Mesenchymal stem cell (in vitro differentiated cells and primary cell): Measurements from ENCODE around the gene ACP3.

ENCODE experiments used
- DNase-seq: peaks from one replicate; pipeline ENCODE4 v3.0.0-alpha.2; 2013
- H2AFZ ChIP-seq: one replicate; pipeline ENCODE4 v1.6.1; 2013; ENCODE audit warnings: low read depth, mild to moderate bottlenecking, control low read depth, inconsistent platforms, low read length, moderate library complexity
- H2AK5ac ChIP-seq: 2 replicates; pipeline ENCODE4 v1.6.1; 2013; ENCODE audit warnings: low read length, moderate library complexity, mild to moderate bottlenecking, inconsistent platforms; ENCODE audit not compliant: severe bottlenecking
- H2BK120ac ChIP-seq: one replicate; pipeline ENCODE4 v1.6.1; 2013; ENCODE audit warnings: low read depth, mild to moderate bottlenecking, inconsistent platforms, low read length, moderate library complexity
- H2BK12ac ChIP-seq, 2 experiments: one replicate each; pipeline ENCODE4 v1.6.1; 2013; ENCODE audit warnings: inconsistent platforms in 2 of 2, low read length in 2 of 2, mild to moderate bottlenecking in 2 of 2, moderate library complexity in 2 of 2, control low read depth in 1 of 2
- H2BK15ac ChIP-seq: one replicate; pipeline ENCODE4 v1.6.1; 2013; ENCODE audit warnings: mild to moderate bottlenecking, low read depth, inconsistent platforms; ENCODE audit not compliant: poor library complexity, severe bottlenecking
- H2BK5ac ChIP-seq: 2 replicates; pipeline ENCODE4 v1.6.1; 2013; ENCODE audit warnings: low read depth, mild to moderate bottlenecking, low read length, control low read depth, inconsistent platforms; ENCODE audit not compliant: poor library complexity, severe bottlenecking
- H3K14ac ChIP-seq, 2 experiments: one replicate each; pipeline ENCODE4 v1.6.1; 2013; ENCODE audit warnings: inconsistent platforms in 2 of 2, low read length in 2 of 2, control low read depth in 1 of 2, mild to moderate bottlenecking in 1 of 2, moderate library complexity in 1 of 2
- H3K18ac ChIP-seq, 2 experiments: one replicate each; pipeline ENCODE4 v1.6.1; 2013; ENCODE audit warnings: inconsistent platforms in 2 of 2, low read length in 2 of 2, control low read depth in 1 of 2, low read depth in 1 of 2, mild to moderate bottlenecking in 1 of 2
- H3K23ac ChIP-seq, 2 experiments: one replicate each; pipeline ENCODE4 v1.6.1; 2013; ENCODE audit warnings: inconsistent platforms in 2 of 2, low read length in 2 of 2, mild to moderate bottlenecking in 2 of 2, moderate library complexity in 2 of 2, control low read depth in 1 of 2
- H3K27ac ChIP-seq: 2 replicates; pipeline ENCODE4 v1.5.1; 2013; ENCODE audit warnings: mild to moderate bottlenecking, moderate library complexity, low read length, control low read depth, inconsistent platforms; ENCODE audit not compliant: poor library complexity, severe bottlenecking
- H3K27me3 ChIP-seq, 2 experiments: 2 replicates each; pipeline versions ENCODE4 v1.6.1 to v1.7.0; 2013; ENCODE audit warnings: low read length in 2 of 2, mild to moderate bottlenecking in 2 of 2, moderate library complexity in 2 of 2, control low read depth in 1 of 2, inconsistent platforms in 1 of 2; ENCODE audit not compliant: control insufficient read depth in 1 of 2, insufficient read depth in 1 of 2
- H3K36me3 ChIP-seq, 2 experiments: 2 replicates each; pipeline versions ENCODE4 v1.6.1 to v1.7.0; 2013; ENCODE audit warnings: low read length in 2 of 2, control low read depth in 1 of 2, inconsistent platforms in 1 of 2, low read depth in 1 of 2, mild to moderate bottlenecking in 1 of 2; ENCODE audit not compliant: insufficient read depth in 2 of 2, control insufficient read depth in 1 of 2
- H3K4ac ChIP-seq, 2 experiments: one replicate each; pipeline ENCODE4 v1.6.1; 2013; ENCODE audit warnings: inconsistent platforms in 2 of 2, low read length in 2 of 2, mild to moderate bottlenecking in 2 of 2, moderate library complexity in 2 of 2, control low read depth in 1 of 2, low read depth in 1 of 2
- H3K4me1 ChIP-seq: 2 replicates; pipeline ENCODE4 v1.6.1; 2013; ENCODE audit warnings: low read depth, low read length, control low read depth; ENCODE audit not compliant: control insufficient read depth, insufficient read depth
- H3K4me2 ChIP-seq: 2 replicates; pipeline ENCODE4 v1.6.1; 2013; ENCODE audit warnings: low read length, mild to moderate bottlenecking, inconsistent platforms; ENCODE audit not compliant: poor library complexity, severe bottlenecking
- H3K4me3 ChIP-seq, 2 experiments: 2 replicates each; pipeline versions ENCODE4 v1.5.1 to v1.7.0; 2013; ENCODE audit warnings: low read length in 2 of 2, mild to moderate bottlenecking in 2 of 2, control low read depth in 1 of 2, low read depth in 1 of 2; ENCODE audit not compliant: insufficient read depth in 1 of 2
- H3K79me1 ChIP-seq: replicated peaks from 2 replicates; pipeline ENCODE4 v1.6.1; 2013; ENCODE audit warnings: mild to moderate bottlenecking, control low read depth, low read length, inconsistent platforms; ENCODE audit not compliant: poor library complexity, severe bottlenecking
- H3K9ac ChIP-seq: 2 replicates; pipeline ENCODE4 v1.7.0; 2013; ENCODE audit warnings: mild to moderate bottlenecking, low read length, moderate library complexity
- H3K9me3 ChIP-seq: 2 replicates; pipeline ENCODE4 v1.7.0; 2013; ENCODE audit warnings: mild to moderate bottlenecking, low read length; ENCODE audit not compliant: control insufficient read depth
- H4K8ac ChIP-seq: one replicate; pipeline ENCODE4 v1.6.1; 2013; ENCODE audit warnings: inconsistent platforms, mild to moderate bottlenecking, low read length, moderate library complexity
- H4K91ac ChIP-seq: one replicate; pipeline ENCODE4 v1.6.1; 2013; ENCODE audit warnings: mild to moderate bottlenecking, low read length, inconsistent platforms
- WGBS: methylation state at CpG from one replicate; pipeline ENCODE4 v1.1.7; 2013; ENCODE audit warnings: mixed read lengths; 5-methylcytosine and 5-hydroxymethylcytosine counted together

ACP3 gene

GRCh38 chr3:132311841-132312240 is 5.4 kb upstream of the ACP3 start:
- H2AFZ ChIP-seq = no peak overlapping the region
- peak overlapping the region; percentile 6 for H2BK15ac ChIP-seq
- no peak overlapping the region for H3K9ac ChIP-seq
- H2BK5ac ChIP-seq = no peak overlapping the region
- no peak overlapping the region for H3K4me3 ChIP-seq
- no peak overlapping the region for H2BK120ac ChIP-seq
- H3K79me1 ChIP-seq = no peaks in the 10 kb centered on the region
- H3K27me3 ChIP-seq = no peaks in the 10 kb centered on the region
- no peak overlapping the region for H3K14ac ChIP-seq
- no peak overlapping the region for H3K27ac ChIP-seq
- H3K4me1 ChIP-seq = no peaks in the 10 kb centered on the region
- H3K9me3 ChIP-seq = no peaks in the 10 kb centered on the region
- no peak overlapping the region for H2AK5ac ChIP-seq
- no peak overlapping the region for H3K4me2 ChIP-seq
- H4K8ac ChIP-seq = no peak overlapping the region
- DNase-seq = no peak
- no peak overlapping the region for H3K23ac ChIP-seq
- no peak overlapping the region for H3K18ac ChIP-seq
- H3K4ac ChIP-seq = no peak overlapping the region
- no peaks in the 10 kb centered on the region for H3K36me3 ChIP-seq
- no peak overlapping the region for H4K91ac ChIP-seq
- no peak overlapping the region for H2BK12ac ChIP-seq
- WGBS = 53% methylated on average over 1 of the region's 2 CpGs

GRCh38 chr3:132315851-132316250 is 1.4 kb upstream of the ACP3 start:
- no peak overlapping the region for H3K14ac ChIP-seq
- no peak overlapping the region for H2AFZ ChIP-seq
- no peak overlapping the region for H3K4me2 ChIP-seq
- H3K4me3 ChIP-seq = no peak overlapping the region
- no peak for DNase-seq
- no peak overlapping the region for H3K18ac ChIP-seq
- H3K23ac ChIP-seq = no peak overlapping the region
- H2BK5ac ChIP-seq = no peak overlapping the region
- H3K36me3 ChIP-seq = no peaks in the 10 kb centered on the region
- no peak overlapping the region for H3K27ac ChIP-seq
- no peaks in the 10 kb centered on the region for H3K27me3 ChIP-seq
- no peak overlapping the region for H2BK15ac ChIP-seq
- H3K4ac ChIP-seq = no peak overlapping the region
- H2AK5ac ChIP-seq = no peak overlapping the region
- no peak overlapping the region for H4K8ac ChIP-seq
- no peaks in the 10 kb centered on the region for H3K79me1 ChIP-seq
- WGBS = 95% methylated on average over 1 of the region's 1 CpG
- H2BK120ac ChIP-seq = no peak overlapping the region
- H4K91ac ChIP-seq = peak overlapping the region; percentile 7
- no peaks in the 10 kb centered on the region for H3K4me1 ChIP-seq
- no peak overlapping the region for H3K9ac ChIP-seq
- no peaks in the 10 kb centered on the region for H3K9me3 ChIP-seq
- H2BK12ac ChIP-seq = no peak overlapping the region

- Histone ChIP-seq H3K4ac (no peak overlapping the region), H3K27me3 (no peaks in the 10 kb centered on the region), H4K91ac (no peak overlapping the region), H3K9ac (peak overlapping the region; percentile 61), H3K36me3 (no peaks in the 10 kb centered on the region), H4K8ac (peak overlapping the region; percentile 72), H2AFZ (no peak overlapping the region), H3K4me3 (peak overlapping the region in 1 of 2 experiments; percentile 50), H3K79me1 (no peaks in the 10 kb centered on the region), H2BK120ac (no peak overlapping the region), H2BK15ac (no peak overlapping the region), H3K9me3 (no peaks in the 10 kb centered on the region), H3K18ac (no peak overlapping the region), H3K4me2 (no peak overlapping the region), H3K14ac (no peak overlapping the region), H2AK5ac (no peak overlapping the region), H3K27ac (no peak overlapping the region), H3K23ac (no peak overlapping the region), H2BK12ac (no peak overlapping the region), H2BK5ac (no peak overlapping the region), H3K4me1 (no peaks in the 10 kb centered on the region)
- peak; percentile 44 for DNase-seq
- 38% methylated on average over 1 of the region's 1 CpG for WGBS
Observed at GRCh38 chr3:132318451-132318850, 1.2 kb downstream of the ACP3 start.

GRCh38 chr3:132321304-132321703 is 4.1 kb downstream of the ACP3 start:
- Histone ChIP-seq H2AFZ (no peak overlapping the region), H2BK5ac (no peak overlapping the region), H3K4ac (no peak overlapping the region), H3K79me1 (no peaks in the 10 kb centered on the region), H2BK12ac (no peak overlapping the region), H3K14ac (no peak overlapping the region), H3K18ac (no peak overlapping the region), H3K9ac (no peak overlapping the region), H2BK120ac (no peak overlapping the region), H4K8ac (no peak overlapping the region), H3K4me3 (no peak overlapping the region), H2BK15ac (no peak overlapping the region), H3K4me1 (no peaks in the 10 kb centered on the region), H3K36me3 (no peaks in the 10 kb centered on the region), H3K9me3 (no peaks in the 10 kb centered on the region), H4K91ac (no peak overlapping the region), H3K23ac (no peak overlapping the region), H2AK5ac (no peak overlapping the region), H3K27me3 (no peaks in the 10 kb centered on the region), H3K4me2 (no peak overlapping the region), H3K27ac (no peak overlapping the region)
- DNase-seq = no peak
- WGBS = 94% methylated on average over 3 of the region's 3 CpGs
